Activated CD4-positive, alpha-beta T cell treated with anti-CD3 and anti-CD28 coated beads, Interleukin-10, Interleukin-2, amounts not matched to agents 100 ng/mL and 50 ng/mL, durations not matched to agents 16 hours and 8 hours (primary cell): ENCODE data around the gene CD81.
"Not testable (repeated sequence)": the region's sequence is repeated elsewhere in the genome, so short reads cannot be mapped to it uniquely, and the experiment has no call there.

Experiments used
- DNase-seq: peaks from one replicate; pipeline ENCODE4 v3.0.0-alpha.2; 2020

The CD81 gene

DNA sequence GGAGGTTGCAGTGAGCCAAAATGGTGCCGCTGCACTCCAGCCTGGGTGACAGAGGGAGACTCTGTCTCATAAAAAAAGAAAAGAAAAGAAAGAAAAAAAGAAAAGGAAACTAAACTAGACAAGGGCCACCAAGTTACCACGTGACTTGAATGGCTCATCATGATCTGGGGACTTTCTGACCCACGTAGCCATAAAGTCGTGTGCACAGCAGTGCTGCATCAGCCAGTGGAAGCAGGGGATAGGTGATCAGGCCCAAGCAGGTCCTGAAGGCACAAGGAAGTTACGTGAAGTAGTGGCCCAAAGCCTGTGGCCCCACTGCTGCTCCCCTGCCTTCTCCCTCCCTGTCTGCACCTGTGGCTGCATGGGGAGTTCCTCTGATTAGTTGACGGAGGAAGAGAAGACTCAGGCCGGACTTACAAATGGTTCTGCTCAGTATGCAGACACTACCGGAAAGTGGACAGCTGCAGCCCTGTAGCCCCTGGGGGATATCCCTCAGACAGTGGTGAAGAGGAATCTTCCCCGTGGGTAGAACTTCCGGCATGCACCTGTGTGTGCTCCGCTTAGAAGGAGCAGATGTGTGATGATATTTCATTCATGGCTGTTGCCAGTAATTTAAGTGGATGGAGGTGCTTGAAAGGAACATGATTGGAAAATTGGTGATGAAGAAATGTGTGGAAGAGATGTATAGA, 18.2 kb upstream of the CD81 start:
- no peak for DNase-seq

GRCh38 chr11:2359557-2359956, 17.6 kb upstream of the CD81 start:
- DNase-seq, result no peak

DNA sequence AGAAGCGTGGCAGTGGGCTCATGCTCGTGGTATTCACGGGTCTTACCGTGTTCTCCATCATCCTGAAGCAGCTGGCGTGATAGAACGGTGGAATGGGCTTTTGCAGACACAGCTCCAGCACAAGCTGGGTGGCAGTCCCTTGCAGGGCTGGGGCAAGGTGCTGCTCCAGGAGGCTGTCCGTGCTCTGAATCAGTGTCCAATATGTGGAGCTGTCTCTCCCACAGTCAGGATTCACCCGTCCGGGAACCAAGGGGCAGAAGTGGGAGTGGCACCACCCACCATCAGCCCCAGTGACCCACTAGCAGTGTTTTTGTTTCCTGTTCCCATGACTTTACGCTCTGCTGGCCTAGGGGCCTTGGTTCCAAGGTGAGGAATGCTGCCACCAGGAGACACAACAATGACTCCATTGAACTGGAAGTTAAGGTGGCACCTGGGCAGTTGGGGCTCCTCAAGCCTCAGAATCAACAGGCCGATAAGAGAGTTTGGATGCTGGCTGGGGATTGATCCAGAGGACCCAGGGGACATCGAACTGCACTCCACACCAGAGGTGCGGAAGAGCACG, 16.9 kb upstream of the CD81 start:
- no peak for DNase-seq

- DNase-seq, result no peak
Measured at GRCh38 chr11:2361565-2361964, 15.5 kb upstream of the CD81 start.

- DNase-seq, result no peak
Measured at GRCh38 chr11:2362414-2362813, 14.7 kb upstream of the CD81 start.

DNA sequence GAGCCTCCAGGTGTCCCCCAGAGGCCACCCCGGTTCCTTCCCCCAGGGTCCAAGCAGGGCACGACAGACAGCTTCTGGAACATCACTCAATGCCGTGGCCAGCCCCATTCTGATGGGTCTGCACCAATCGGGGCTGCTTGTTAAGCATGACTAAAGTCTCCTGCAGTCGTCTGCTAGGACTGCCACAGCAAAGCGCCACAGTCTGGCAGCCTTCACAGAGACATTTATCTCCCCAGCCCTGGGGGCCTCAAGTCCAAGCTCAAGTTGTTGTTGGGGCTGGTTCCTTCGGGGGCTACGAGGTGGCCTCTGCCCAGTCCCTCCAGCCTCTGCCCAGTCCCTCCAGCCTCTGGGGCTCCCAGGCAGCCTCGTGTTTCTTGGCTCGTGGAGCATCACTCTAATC, 14.0 kb upstream of the CD81 start:
- no peak for DNase-seq

- DNase-seq, result no peak
Measured at GRCh38 chr11:2363577-2364370, 13.3 kb upstream of the CD81 start.

- not testable (repeated sequence) for DNase-seq
Measured at GRCh38 chr11:2364386-2364785, 12.7 kb upstream of the CD81 start.

- no peak for DNase-seq
Measured at GRCh38 chr11:2365571-2366210, 11.4 kb upstream of the CD81 start.

DNA sequence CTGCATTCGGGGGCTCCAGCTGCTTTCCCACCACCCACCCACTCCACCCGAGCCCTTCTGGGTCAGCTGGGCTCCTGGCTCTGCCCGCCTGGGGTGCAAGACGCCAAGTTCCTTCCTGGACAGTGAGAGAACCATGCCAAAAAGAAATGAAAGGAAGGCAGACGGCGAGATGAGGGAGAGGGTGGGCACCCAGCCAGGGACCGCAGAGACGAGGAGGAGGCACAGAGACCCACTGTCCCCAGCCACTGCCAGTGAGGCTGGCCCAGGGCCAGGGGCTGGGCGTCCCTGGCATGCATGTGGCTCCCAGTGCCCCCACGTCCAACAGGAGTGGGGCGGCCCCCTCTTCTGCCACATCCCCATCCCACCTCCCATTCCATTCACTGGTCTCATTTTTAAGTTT, 10.8 kb upstream of the CD81 start:
- DNase-seq, result no peak

- DNase-seq, result no peak
Measured at GRCh38 chr11:2366733-2367132, 10.4 kb upstream of the CD81 start.

DNA sequence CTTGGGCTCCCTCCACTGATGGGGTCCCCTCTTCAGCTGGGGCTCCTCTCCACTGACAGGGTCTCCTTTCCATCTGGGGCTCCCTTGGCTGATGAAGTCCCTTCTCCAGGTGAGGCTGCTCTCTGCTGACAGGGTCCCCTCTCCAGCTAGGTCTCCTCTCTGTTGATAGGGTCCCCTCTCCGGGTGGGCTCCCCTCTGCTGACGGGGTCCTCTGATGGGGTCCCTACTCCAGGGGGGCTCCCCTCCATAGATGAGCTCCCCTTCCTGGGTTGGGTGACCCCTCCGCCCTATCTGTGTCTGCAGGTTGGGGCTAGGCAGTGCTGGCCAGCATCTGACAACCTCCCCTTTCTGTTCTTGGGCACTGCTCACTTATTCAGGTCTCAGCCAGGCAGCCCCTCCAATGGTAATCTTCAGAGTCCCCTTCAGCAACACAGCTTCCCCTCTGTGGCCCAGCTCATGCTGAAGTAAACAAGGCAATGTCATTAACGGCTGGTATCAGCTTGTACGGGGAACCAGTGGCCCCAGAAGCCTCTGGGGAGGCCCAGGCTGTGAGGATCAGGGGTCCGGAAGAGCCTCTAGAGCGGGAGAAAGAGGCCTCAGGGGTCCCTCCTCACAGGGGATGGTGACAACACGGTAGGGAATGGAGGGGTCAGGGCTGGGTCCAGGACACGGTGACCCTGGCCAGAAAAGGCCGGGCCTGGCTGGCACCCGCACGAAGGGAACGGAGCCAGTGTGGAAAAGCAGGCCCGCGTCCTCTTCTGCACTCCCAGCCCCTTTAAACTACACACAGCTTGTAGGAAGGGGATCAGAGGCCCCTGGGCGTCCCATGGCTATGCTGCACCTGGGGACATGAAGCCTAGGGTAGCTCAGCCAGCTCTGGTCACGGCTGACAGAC, 9.6 kb upstream of the CD81 start:
- no peak for DNase-seq

DNA sequence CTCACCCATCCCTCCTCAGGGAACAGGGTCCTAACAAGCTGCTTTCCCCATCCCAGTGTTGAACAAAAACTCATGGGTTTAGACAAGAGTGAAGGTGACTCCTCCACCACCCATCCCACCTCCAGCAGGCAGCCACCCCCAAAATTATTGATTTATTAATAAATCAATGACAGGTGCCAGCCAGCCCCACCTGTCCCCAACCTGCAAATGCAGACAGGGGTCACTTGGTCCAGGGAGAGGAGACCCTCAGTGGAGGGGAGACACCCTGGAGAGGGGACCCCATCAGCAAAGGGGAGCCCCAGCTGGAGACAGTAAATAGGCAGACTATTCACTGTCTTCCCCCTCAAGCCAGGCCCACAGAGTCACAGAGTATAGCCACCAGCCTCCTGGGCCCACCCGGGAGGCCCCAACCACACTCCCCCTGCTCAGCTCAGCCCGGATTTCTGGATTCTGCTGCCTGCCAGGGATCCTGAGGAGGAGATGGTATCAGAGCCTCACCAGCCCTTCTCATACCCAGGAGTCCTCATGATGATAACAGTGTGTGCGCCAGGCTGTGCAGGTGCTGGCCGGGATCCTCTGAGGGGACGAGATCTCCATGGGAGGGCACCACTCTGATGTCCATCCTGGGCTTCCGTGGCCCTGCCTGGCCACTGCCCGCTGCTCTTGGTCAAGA, 8.8 kb upstream of the CD81 start:
- DNase-seq, result no peak

GRCh38 chr11:2368851-2369180, 8.3 kb upstream of the CD81 start:
- no peak for DNase-seq

DNA sequence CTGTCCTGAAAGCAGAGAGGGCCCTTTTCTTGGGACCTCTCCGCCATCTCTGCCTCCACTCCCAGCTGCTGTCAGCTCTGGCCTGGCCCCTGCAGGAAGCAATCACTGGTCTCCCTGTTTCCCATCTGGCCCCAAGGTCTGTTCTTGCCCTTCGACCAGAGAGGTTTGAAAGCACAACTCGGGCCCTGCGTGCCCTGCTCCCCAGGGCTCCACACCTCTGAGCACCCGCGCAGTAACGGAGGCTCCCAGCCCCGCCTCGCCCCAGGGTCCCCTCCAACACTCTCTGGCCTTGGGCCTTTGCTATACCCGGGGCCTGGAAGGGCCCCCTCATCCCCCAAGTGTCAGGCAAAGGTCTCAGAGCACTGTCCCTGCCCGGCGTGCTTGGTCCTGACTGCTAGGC, 7.8 kb upstream of the CD81 start:
- DNase-seq, result no peak

GRCh38 chr11:2369896-2370295, 7.2 kb upstream of the CD81 start:
- no peak for DNase-seq

DNA sequence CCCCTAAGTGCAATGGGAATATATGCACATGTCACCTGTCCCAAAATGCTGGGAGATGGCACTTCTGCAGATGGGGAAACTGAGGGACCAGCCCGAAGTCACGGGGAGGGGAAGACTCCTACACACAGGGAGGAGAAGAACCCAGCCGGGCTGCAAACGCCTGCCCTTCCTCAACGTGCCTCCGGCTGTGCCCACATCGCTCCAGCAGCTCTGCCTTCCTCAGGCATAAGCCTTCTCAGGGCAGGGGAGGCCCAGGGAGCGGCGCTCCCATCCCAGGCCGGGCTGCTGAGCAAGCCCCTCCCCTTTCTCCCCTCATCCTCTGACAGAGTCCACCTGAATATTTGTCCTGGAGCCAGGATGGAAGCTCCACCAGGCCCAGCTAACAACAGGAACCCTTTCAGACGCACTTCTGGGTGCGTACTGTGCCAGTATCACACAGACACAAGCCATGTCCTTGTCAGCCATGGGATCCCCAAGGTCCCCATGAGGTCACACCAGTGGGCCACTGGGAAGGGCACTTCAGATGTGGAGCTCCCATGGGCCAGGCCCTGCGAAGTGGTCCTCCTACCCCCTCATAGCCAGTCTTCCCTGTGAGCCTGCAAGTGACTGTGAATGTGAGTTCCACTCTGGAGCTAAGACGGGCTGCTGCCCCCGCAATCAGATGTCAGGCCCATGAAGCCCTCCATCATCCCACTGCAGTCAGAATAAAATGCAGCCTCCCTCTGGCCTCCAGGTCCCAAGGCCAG, 2.5 kb upstream of the CD81 start:
- no peak for DNase-seq

- no peak for DNase-seq
Measured at GRCh38 chr11:2375341-2375853, 1.7 kb upstream of the CD81 start.

- no peak for DNase-seq
Measured at GRCh38 chr11:2375964-2376551, 1.1 kb upstream of the CD81 start.

GRCh38 chr11:2377511-2378443, 667 bp downstream of the CD81 start:
- peak; percentile 50 for DNase-seq
